Left forelimb (tissue), 1 donor: ENCODE data around the gene MMAA.
"Not testable (repeated sequence)": the region's sequence is repeated elsewhere in the genome, so short reads cannot be mapped to it uniquely, and the experiment has no call there.

Experiments
- DNase-seq: peaks from one replicate; pipeline ENCODE4 v3.0.0-alpha.2; 2018; ENCODE audit warnings: low spot score

Gene MMAA

GRCh38 chr4:145635117-145635516, 15.9 kb downstream of the MMAA start:
- no peak for DNase-seq

- DNase-seq: no peak
These were observed 16.4 kb downstream of the MMAA start for GRCh38 chr4:145635630-145636029.

GRCh38 chr4:145639186-145639698, 20.1 kb downstream of the MMAA start:
- DNase-seq: no peak

- not testable (repeated sequence) for DNase-seq
These were observed 21.1 kb downstream of the MMAA start for GRCh38 chr4:145640236-145640635.

GRCh38 chr4:145643295-145643694, 24.1 kb downstream of the MMAA start:
- DNase-seq: no peak

GRCh38 chr4:145644699-145645098, 25.5 kb downstream of the MMAA start:
- no peak for DNase-seq

- DNase-seq: no peak
These were observed 37.0 kb downstream of the MMAA start for GRCh38 chr4:145656156-145656555.

GRCh38 chr4:145660064-145660463, 40.9 kb downstream of the MMAA start:
- no peak for DNase-seq

- DNase-seq: no peak
These were observed 44.0 kb downstream of the MMAA start for GRCh38 chr4:145663194-145663593.

GRCh38 chr4:145665773-145666172, 46.6 kb downstream of the MMAA start:
- DNase-seq: no peak

GRCh38 chr4:145670422-145670821, 51.2 kb downstream of the MMAA start:
- DNase-seq: no peak

- DNase-seq: no peak
These were observed 60.3 kb downstream of the MMAA start for GRCh38 chr4:145679520-145679919.

GRCh38 chr4:145679991-145680455, 60.8 kb downstream of the MMAA start, which contains the start of gene C4orf51:
Gene C4orf51, plus strand, starts transcription at chr4:145680146. Its CDS starts 58 bp downstream, at chr4:145680204.
- no peak for DNase-seq

GRCh38 chr4:145680902-145681301, 61.7 kb downstream of the MMAA start:
- no peak for DNase-seq

- no peak for DNase-seq
These were observed 62.3 kb downstream of the MMAA start for GRCh38 chr4:145681518-145681917.

GRCh38 chr4:145681956-145682355, 62.8 kb downstream of the MMAA start:
- no peak for DNase-seq

GRCh38 chr4:145686991-145687390, 67.8 kb downstream of the MMAA start:
- no peak for DNase-seq

- DNase-seq: no peak
These were observed 71.4 kb downstream of the MMAA start for GRCh38 chr4:145690610-145691009.

- DNase-seq: not testable (repeated sequence)
These were observed 72.2 kb downstream of the MMAA start for GRCh38 chr4:145691416-145691815.

GRCh38 chr4:145694929-145695328, 75.7 kb downstream of the MMAA start:
- no peak for DNase-seq

GRCh38 chr4:145697332-145697731, 78.1 kb downstream of the MMAA start:
- no peak for DNase-seq

GRCh38 chr4:145698507-145698906, 79.3 kb downstream of the MMAA start:
- no peak for DNase-seq

GRCh38 chr4:145703850-145704497, 84.8 kb downstream of the MMAA start:
- no peak for DNase-seq

GRCh38 chr4:145709336-145709735, 90.2 kb downstream of the MMAA start:
- no peak for DNase-seq
